Activated CD4-positive, alpha-beta T cell treated with anti-CD3 and anti-CD28 coated beads, Interleukin-2, amount 50 U/mL, for 16 hours (primary cell): ENCODE measurements around the gene RNF144A.
"Not testable (repeated sequence)": the region's sequence is repeated elsewhere in the genome, so short reads cannot be mapped to it uniquely, and the experiment has no call there.

Experiments
- DNase-seq: peaks from one replicate; pipeline ENCODE4 v3.0.0-alpha.2; 2020

RNF144A gene

DNA sequence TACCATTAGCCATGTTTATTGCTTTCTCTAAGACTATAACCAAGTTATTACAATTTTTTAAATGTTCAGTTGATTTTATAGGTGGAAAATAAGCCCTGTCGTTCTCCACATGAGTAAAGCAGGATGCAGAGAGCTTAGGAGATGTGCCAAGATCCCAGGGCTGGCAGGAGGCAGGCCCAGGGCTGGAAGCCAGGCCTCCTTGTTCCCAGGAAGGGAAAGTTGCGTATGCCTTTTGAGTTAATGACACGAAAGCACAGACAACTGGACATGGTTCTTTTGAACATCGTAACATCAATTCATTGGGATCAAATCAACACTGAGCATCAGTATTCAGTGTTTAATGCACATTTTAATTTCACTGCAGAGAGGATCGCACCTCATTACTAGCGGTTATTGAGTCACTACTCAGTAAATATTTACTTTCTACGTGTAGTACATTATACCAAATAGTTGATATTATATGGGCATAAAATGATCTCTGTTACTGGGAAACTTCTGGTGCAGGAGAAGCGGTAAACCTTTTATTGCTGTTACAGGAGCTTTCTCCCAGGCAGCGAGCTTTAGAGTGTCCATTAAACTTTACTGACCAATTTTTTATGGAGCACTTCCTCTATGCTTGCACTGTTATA is 60.0 kb downstream of the RNF144A start:
- DNase-seq, result no peak

- no peak for DNase-seq
Measured at GRCh38 chr2:6977786-6978185, 60.6 kb downstream of the RNF144A start.

DNA sequence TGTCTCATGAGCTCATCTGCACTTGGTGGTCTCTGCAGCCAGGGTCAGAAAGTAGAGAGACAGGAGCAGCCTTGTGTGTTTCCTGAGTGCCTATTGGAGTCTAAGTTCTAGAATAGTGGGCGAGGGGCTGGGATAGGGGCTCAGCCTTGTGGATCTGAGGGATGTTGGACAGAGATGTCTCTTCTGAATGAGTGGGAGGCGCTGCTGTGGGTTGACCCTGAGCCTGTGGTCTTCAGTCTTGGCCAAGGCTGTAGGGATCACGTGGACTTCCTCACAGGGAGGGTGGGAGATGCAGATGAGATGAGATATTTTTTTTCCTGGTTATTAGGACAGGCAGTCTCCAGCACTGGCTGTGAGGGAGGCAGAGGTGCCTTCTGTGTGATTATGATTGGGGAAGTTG is 61.8 kb downstream of the RNF144A start:
- no peak for DNase-seq

GRCh38 chr2:6982449-6982848 is 65.2 kb downstream of the RNF144A start:
- no peak for DNase-seq

DNA sequence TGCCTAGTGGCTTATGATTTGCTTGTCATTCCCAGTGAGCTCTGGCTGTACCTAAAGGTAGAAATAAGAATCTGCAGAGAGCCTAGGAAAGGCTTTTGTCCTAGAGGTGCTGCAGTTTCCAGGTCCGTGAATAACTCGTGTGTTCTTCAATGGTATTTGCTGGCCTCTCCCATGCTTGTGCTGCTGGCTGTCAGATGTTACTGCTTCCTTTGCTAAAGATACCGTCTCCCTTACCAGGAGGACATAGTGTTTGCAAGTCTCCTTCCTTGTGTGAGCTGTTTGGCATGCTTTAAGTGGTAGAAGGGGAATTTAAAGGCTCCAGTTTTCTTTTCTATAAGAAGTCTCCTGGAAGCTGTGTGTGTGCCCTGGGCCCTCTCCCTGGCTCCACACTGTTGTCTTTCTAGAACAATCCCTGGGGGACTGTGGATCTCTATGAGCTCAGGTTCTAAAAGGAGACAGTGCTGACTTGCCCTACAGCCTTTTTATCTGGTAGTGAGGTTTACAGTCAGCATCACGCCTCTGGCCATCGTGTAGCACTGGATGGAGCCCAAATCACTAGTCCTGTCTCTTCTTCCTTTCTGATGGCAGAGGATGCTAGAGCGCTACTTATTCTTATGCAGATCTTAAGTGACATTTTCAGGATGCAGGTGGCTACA is 65.8 kb downstream of the RNF144A start:
- DNase-seq, result no peak

- DNase-seq, result no peak
Measured at GRCh38 chr2:6986301-6986911, 69.2 kb downstream of the RNF144A start.

DNA sequence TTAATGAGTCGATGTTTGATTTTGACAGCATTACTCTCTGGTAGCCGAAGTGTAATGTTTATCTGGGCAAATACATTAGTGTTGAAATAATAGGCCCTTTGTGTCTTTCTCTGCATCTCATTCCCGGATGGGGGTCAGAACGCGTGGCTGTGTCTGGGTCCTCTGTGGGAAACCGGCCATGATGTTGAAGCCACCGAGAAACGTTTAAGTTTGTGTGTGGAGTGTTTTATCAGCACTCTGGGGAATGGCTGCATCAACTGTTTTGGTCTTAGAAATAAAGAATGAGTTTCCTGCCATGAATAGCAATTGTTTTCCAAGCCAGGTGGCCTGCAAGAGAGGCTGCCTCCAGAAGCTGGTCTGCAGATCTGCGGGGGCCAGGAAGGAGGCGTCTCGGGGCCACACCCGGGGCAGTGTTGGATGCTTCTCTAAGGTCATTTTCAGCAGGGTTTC is 69.7 kb downstream of the RNF144A start:
- no peak for DNase-seq

DNA sequence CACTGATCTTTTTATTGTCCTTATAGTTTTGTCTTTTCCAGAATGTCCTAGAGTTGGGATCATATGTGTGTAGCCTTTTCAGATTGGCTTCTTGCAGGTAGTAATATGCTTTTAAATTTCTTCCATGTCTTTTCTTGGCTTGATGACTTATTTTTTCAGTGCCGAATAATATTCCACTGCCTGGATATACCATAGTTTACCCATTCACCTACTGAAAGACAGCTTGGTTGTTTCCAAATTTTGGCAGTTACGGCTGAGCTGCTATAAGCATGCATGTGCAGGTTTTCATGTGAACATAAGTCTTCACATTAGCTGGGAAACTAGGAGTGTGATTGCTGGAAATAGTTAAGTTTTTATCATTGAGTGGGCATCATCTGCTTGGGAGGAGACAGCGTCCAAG is 73.7 kb downstream of the RNF144A start:
- no peak for DNase-seq

- DNase-seq, result no peak
Measured at GRCh38 chr2:6992794-6993228, 75.6 kb downstream of the RNF144A start.

DNA sequence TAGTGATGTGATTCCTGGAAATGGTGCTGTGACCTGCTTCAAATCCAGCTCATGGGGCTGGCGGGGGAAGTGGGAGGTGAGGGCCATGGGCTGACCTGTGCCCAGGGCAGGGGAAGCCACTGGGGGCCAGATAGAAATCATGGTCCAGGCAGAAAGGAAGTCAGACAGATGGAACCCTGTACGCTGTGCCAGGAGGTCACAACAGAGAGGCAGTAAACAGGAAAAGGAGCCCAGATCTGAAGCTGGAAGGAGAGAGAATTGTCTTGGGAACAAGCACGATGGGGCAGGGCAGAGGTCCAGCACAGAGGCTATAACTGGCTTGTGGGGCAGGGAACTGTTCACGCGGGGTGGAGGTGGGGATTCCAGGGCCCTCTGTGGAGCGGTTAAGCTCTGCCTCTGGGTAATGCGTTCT is 76.0 kb downstream of the RNF144A start:
- no peak for DNase-seq

DNA sequence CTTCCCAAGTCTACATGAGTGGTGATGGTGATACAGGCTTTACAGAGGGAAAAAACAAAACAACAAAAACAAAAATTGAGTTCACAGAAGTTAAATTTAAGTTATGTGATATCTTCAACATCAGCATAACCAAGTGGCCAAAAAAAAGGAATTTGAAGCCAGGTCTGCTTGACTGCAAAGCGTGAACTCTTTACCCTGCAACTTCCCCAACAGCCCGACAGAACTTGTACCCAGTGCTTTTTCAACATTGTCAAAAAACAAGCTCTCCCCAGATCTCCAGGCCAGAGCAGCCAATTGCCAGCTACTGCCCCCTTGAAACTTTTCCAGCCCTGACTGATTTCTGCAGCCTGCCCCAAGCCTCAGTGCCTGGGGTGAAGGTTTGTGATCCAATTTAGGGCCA is 76.7 kb downstream of the RNF144A start:
- no peak for DNase-seq

GRCh38 chr2:6994536-6995128 is 77.4 kb downstream of the RNF144A start:
- DNase-seq, result no peak

DNA sequence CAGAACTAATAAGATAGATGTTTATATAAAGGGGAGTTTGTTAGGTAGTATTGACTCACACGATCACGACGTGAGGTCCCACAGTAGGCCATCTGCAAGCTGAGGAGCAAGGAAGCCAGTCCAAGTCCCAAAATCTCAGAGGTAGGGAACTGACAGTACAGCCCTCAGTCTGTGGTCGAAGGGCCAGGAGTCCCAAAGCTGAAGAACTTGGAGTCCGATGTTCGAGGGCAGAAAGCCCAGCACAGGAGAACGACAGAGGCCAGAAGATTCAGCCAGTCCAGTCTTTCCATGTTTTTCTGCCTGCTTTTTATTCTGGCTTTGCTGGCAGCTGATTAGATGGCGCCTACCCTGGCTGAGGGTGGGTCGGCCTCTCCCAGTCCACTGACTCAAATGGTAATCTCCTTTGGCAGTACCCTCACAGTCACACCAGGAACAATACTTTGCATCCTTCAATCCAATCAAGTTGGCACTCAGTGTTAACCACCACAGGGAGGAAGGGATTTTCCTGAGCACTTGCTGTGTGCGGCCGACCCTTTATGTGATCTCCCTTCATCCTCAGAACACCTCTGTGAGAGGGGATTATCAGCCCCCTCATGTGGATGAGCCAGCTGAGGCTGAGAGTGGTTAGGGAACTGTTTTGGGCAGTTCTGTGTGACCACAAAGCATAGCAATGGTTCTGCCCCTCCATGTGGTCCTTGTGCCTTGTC is 78.3 kb downstream of the RNF144A start:
- no peak for DNase-seq

DNA sequence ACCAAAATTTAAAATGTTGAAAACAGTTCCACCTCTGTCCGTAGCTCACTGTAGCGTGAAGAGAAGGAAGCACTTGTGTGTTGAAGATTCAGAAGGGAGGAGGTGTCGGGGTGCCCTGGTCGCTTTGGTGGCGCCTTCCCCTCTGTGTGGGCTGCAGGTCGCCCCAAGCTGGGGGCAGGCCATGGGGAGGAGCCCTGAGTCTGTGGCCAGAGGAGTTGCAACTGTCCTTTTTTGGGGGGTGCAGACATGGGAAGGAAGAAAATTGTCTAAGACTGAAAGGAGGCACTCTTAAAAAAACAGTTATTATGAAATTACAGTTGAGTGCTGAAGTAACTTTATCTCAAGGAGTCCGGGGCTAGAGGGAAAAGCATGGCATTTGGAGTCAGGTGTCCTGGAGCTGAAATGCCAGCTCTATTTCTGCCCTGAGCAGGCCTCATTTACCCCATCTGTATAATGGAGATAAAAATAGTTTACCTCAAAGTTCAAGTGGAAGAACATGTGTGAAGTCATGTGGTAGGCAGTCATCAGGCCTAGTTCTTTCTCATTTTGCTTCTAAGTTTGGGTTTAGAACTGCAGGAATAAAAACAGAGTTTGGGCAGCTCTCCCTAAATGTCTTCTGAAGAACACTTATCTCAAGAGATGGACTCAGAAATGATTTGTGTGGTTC is 82.1 kb downstream of the RNF144A start:
- no peak for DNase-seq

- not testable (repeated sequence) for DNase-seq
Measured at GRCh38 chr2:7001395-7001794, 84.2 kb downstream of the RNF144A start.

DNA sequence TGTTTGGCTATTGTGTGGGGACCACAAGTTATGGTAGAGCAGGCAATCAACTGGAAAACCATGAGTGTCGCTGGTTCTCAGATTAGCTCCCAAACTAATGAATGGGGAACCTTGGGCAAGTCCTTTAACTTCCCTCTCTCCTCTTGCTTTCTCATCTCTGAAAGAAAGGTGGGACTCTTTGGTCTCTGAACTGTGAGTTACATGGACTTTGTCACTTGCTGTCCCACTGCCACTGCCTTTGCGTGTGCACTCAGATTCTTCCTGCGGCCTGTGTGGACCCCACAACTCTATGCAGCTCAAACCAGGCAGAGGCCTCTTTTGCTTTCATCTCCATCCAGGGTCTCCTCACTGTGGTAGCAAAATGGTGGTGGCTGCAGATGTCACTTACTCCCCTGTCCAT is 86.7 kb downstream of the RNF144A start:
- DNase-seq, result no peak

- DNase-seq, result no peak
Measured at GRCh38 chr2:7004636-7005035, 87.4 kb downstream of the RNF144A start.

DNA sequence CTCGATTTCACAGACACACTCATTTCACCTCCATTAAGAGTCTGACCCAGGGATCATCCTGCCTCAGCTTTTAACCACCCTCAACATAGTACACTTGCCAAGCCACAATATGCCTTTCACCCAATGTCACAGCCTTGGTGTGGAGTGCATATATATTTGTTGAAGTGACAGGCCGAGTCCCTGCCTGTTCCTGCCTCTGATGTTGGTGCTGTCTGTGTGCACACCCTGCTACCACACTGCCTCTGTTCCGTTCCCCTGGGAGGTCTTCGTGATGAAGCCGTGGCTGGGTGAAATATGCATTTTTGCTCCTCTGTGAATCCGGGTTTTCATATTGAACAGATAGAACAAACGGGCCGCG is 90.3 kb downstream of the RNF144A start:
- no peak for DNase-seq

DNA sequence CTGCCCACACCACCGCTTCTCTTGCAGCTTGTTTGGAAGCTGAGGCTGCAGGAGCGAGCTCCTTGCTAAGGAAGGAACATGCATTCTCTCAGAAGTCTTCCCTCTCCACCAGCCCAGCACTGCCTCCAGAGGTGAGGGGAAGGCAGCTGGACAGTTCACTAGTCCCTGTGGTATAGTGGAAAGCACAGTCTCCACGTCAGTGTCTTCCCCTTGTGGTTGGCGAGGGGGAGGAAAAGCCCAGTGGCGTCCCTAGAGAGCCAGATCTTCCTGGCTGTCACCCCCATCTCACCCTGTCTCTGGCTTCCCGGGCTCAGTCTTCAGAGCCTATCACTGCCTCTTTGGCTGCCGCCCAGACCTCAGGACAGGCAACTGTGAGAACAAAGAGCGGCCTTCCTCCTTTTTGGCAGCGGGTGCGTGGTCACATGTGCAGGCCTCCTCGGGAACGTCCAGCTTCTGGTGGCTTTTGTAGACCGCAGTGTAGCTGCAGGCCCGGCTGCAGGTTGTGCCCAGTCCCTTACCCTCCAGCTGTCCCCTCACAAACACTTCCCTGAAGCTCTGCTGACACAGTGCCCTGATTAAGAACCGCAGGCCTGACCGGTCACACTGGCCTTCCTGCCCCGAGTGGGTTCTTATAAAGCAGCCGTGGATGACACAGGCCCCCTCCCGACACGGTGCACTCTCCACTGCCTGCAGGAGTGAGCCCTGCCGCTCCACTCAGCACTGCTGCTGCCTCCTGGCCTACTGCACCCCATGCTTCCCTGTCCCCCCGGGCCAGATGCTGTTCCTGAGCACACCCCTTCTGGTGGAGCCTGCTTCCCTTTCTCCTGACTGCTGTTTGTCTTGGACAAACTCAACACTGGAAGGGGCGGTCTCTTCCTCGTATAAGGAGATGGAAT is 90.9 kb downstream of the RNF144A start:
- DNase-seq, result no peak

DNA sequence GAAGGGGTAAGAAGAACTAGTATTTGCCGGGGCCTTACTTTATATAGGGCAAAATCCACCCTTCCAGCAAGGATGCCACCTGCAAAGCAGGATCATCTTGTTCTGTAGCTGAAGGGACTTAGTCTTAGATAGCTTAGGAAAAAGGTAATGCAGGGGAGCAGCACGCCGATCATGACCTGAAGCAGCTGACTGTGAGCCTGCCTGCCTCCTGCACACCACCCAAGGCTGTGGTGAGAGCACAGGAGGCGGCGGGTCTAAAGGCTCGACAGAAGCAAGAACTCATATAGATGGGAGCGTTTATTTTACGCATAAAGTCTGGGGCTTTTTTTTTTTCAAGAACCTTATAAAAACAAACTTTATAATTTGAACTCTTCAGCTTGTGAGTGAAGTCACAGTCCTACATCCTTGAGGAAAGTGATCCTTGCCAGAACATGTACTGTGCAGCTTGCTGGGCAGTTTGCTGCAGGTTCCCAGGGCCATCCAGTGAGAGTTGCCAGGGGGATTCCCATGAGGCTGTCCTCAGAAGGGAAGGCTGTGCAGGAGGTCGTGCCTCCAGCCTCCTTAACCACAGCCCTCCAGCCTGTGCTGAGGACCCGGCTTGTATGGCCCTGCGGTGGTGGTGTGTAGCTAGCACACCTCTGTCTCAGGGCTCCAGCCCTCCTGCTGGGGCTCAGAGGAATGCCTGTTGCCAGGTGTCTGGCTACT is 92.1 kb downstream of the RNF144A start:
- no peak for DNase-seq

DNA sequence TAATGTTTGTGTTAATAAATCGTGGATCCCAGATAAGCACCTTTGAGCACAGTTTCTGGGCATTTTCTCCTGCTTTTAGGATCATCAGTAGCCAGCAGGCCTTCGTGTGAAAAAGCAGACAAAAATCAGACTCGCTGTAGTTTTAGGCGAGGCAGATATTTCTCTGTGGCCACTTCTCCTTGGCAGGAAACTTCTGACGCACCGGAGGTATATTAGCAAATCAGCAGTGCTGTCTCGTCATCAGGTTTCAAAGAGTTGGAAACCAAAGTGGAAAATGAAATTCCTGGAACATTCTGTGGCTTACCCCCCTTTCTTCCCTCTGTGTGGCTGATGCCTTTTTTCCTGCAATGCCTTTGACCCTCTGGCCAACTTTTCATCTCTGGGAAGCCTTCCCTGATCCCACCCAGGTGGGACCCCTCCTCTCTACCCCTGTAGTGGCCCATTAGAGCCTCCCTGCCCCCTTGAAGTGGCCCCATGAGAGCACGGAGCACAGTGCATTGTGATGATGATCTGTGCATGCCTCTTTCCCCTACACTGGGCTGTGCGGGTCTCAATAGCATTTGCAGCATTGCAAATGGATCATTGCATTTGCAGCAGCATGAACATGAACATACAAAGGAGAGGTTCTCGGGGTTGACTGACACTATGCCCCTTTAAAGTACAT is 93.3 kb downstream of the RNF144A start:
- DNase-seq, result no peak
